Hepatocyte (in vitro differentiated cells): ENCODE data around the gene KDM8. TPM values are rescaled to one million over a fixed set of nuclear protein-coding genes. Genes with fewer than 3 reads are reported as not detected.
A peak's percentile ranks its signal among the peaks of the same experiment; 100 is the strongest.

ENCODE experiments used
- DNase-seq: peaks from one replicate; pipeline ENCODE4 v3.0.0-alpha.2; 2016; ENCODE audit warnings: low spot score
- H2AFZ ChIP-seq: fragments of 200-600 bp; sonication (generic); 2 replicates; pipeline ENCODE4 v1.6.0; 2016; ENCODE audit warnings: antibody characterized with exemption, mild to moderate bottlenecking
- H3K27ac ChIP-seq: fragments of 200-600 bp; sonication (generic); 2 replicates; pipeline ENCODE4 v1.5.1; 2016; ENCODE audit warnings: mild to moderate bottlenecking
- H3K27me3 ChIP-seq: fragments of 200-600 bp; sonication (generic); 2 replicates; pipeline ENCODE4 v1.6.1; 2016
- H3K36me3 ChIP-seq: fragments of 200-600 bp; sonication (generic); replicated peaks from 2 replicates; pipeline ENCODE4 v1.5.1; 2016; ENCODE audit warnings: low read depth; ENCODE audit not compliant: insufficient read depth
- H3K4me1 ChIP-seq: fragments of 200-600 bp; sonication (generic); 2 replicates; pipeline ENCODE4 v1.5.1; 2016; ENCODE audit warnings: mild to moderate bottlenecking, moderate library complexity; ENCODE audit not compliant: insufficient read depth
- H3K4me2 ChIP-seq: fragments of 200-600 bp; sonication (generic); 2 replicates; pipeline ENCODE4 v1.6.0; 2016
- H3K4me3 ChIP-seq: fragments of 200-600 bp; sonication (generic); 2 replicates; pipeline ENCODE4 v1.5.1; 2016; ENCODE audit warnings: mild to moderate bottlenecking
- H3K79me2 ChIP-seq: fragments of 200-600 bp; sonication (generic); 2 replicates; pipeline ENCODE4 v1.6.0; 2017; ENCODE audit warnings: mild to moderate bottlenecking
- H3K9me2 ChIP-seq: fragments of 200-600 bp; sonication (generic); replicated peaks from 2 replicates; pipeline ENCODE4 v1.6.0; 2017; ENCODE audit warnings: mild to moderate bottlenecking; ENCODE audit not compliant: insufficient read depth
- H3K9me3 ChIP-seq: fragments of 200-600 bp; sonication (generic); 2 replicates; pipeline ENCODE4 v1.5.1; 2016; ENCODE audit warnings: low read depth, mild to moderate bottlenecking
- H4K20me1 ChIP-seq: fragments of 200-600 bp; sonication (generic); 2 replicates; pipeline ENCODE4 v1.6.0; 2016; ENCODE audit warnings: mild to moderate bottlenecking; ENCODE audit not compliant: insufficient read depth, poor library complexity, severe bottlenecking
- EZH2 ChIP-seq: fragments of 200-600 bp; sonication (generic); IDR thresholded peaks from 2 replicates; pipeline ENCODE4 v1.6.1; 2016; ENCODE audit warnings: antibody characterized with exemption, mild to moderate bottlenecking, borderline replicate concordance
- EZH2phosphoT487 ChIP-seq: fragments of 200-600 bp; sonication (generic); IDR thresholded peaks from one replicate; pipeline ENCODE4 v1.6.1; 2018; ENCODE audit warnings: antibody characterized with exemption, mild to moderate bottlenecking, low read depth, moderate library complexity; ENCODE audit not compliant: unreplicated experiment, severe bottlenecking
- WGBS: methylation state at CpG from one replicate; pipeline ENCODE4 v1.1.6; 2016; ENCODE audit warnings: low lambda C conversion rate; ENCODE audit errors: missing lambda C conversion rate; 5-methylcytosine and 5-hydroxymethylcytosine counted together
- polyA plus RNA-seq: library from polyadenylated mRNA; unstranded; fragments of >200 nt; fragmentation: Nextera tagmentation; extraction: Ambion mirVana; gene quantifications from 2 replicates; pipeline ENCODE4 v1.2.1, GENCODE V29; 2016
- total RNA-seq: library from RNA; depleted of rRNA; stranded (reverse); fragments of >200 nt; gene quantifications from 2 replicates; pipeline ENCODE4 v1.2.3, GENCODE V29; 2014
- TF ChIP-seq, protein P1 (sequence below): fragments of 200-600 bp; sonication (generic); IDR thresholded peaks from 2 replicates; pipeline ENCODE4 v1.5.1; 2016; ENCODE audit warnings: antibody characterized with exemption, mild to moderate bottlenecking; ENCODE audit not compliant: poor library complexity

Gene KDM8
- total and polyA plus RNA-seq, 2 experiments from 2014 or later, result 7.2 to 9.7 TPM

DNA sequence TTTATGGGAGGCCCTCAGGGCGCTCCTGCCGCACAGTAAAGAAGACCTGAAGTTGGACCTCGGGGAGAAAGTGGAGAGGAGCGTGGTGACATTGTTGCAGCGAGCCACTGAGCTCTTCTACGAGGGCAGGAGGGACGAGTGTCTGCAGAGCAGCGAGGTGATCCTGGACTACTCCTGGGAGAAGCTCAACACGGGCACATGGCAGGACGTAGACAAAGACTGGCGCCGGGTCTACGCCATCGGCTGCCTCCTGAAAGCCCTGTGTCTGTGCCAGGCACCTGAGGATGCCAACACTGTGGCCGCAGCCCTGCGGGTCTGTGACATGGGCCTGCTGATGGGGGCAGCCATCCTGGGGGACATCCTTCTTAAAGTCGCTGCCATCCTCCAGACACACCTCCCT lies 6.8 kb downstream of the KDM8 start:
- TF ChIP-seq EZH2phosphoT487 (no peak), EZH2 (no peak)
- no peaks in the 10 kb centered on the region for H3K9me2 ChIP-seq
- 97% methylated on average over 17 of the region's 17 CpGs for WGBS

GRCh38 chr16:27211026-27211425 lies 7.7 kb downstream of the KDM8 start:
- no peaks in the 10 kb centered on the region for H3K27me3 ChIP-seq

More for the DNA sequence above, 6.8 kb downstream of the KDM8 start:
- Histone ChIP-seq H4K20me1 (no peaks in the 10 kb centered on the region), H3K79me2 (peaks cover 9% of the 10 kb centered on the region), H3K36me3 (no peaks in the 10 kb centered on the region), H2AFZ (no peak overlapping the region), H3K9me3 (no peaks in the 10 kb centered on the region), H3K4me1 (peaks cover 12% of the 10 kb centered on the region), H3K4me3 (no peak overlapping the region), H3K27ac (no peak overlapping the region), H3K27me3 (no peaks in the 10 kb centered on the region), H3K4me2 (no peak overlapping the region)
- DNase-seq, result no peak

GRCh38 chr16:27214084-27214961 lies 11.0 kb downstream of the KDM8 start:
- Histone ChIP-seq H2AFZ (no peak overlapping the region), H4K20me1 (no peaks in the 10 kb centered on the region), H3K4me1 (peaks cover under 1% of the 10 kb centered on the region), H3K27me3 (no peaks in the 10 kb centered on the region), H3K4me3 (no peak overlapping the region), H3K79me2 (no peaks in the 10 kb centered on the region), H3K9me3 (no peaks in the 10 kb centered on the region), H3K4me2 (peak overlapping the region; percentile 21), H3K27ac (peak overlapping the region; percentile 66), H3K9me2 (no peaks in the 10 kb centered on the region), H3K36me3 (no peaks in the 10 kb centered on the region)
- TF ChIP-seq, protein P1, sequence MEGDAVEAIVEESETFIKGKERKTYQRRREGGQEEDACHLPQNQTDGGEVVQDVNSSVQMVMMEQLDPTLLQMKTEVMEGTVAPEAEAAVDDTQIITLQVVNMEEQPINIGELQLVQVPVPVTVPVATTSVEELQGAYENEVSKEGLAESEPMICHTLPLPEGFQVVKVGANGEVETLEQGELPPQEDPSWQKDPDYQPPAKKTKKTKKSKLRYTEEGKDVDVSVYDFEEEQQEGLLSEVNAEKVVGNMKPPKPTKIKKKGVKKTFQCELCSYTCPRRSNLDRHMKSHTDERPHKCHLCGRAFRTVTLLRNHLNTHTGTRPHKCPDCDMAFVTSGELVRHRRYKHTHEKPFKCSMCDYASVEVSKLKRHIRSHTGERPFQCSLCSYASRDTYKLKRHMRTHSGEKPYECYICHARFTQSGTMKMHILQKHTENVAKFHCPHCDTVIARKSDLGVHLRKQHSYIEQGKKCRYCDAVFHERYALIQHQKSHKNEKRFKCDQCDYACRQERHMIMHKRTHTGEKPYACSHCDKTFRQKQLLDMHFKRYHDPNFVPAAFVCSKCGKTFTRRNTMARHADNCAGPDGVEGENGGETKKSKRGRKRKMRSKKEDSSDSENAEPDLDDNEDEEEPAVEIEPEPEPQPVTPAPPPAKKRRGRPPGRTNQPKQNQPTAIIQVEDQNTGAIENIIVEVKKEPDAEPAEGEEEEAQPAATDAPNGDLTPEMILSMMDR, result no peak
- TF ChIP-seq EZH2 (no peak), EZH2phosphoT487 (no peak)
- DNase-seq, result peak; percentile 67
- 87% methylated on average over 19 of the region's 19 CpGs for WGBS

More at GRCh38 chr16:27211026-27211425, 7.7 kb downstream of the KDM8 start:
- Histone ChIP-seq H3K4me1 (peaks cover 12% of the 10 kb centered on the region), H2AFZ (no peak overlapping the region), H3K36me3 (no peaks in the 10 kb centered on the region), H4K20me1 (no peaks in the 10 kb centered on the region), H3K9me3 (no peaks in the 10 kb centered on the region), H3K27ac (no peak overlapping the region), H3K4me2 (no peak overlapping the region), H3K4me3 (no peak overlapping the region), H3K9me2 (no peaks in the 10 kb centered on the region), H3K79me2 (peaks cover 2% of the 10 kb centered on the region)
- WGBS, result 95% methylated on average over 10 of the region's 10 CpGs
- TF ChIP-seq EZH2 (no peak), EZH2phosphoT487 (no peak)
- TF ChIP-seq, protein P1, result no peak
- no peak for DNase-seq

GRCh38 chr16:27215660-27216059 lies 12.3 kb downstream of the KDM8 start:
- Histone ChIP-seq H3K9me3 (no peaks in the 10 kb centered on the region), H3K9me2 (no peaks in the 10 kb centered on the region), H3K4me2 (no peak overlapping the region), H3K4me1 (no peaks in the 10 kb centered on the region), H2AFZ (no peak overlapping the region), H4K20me1 (no peaks in the 10 kb centered on the region), H3K36me3 (no peaks in the 10 kb centered on the region), H3K27ac (peak overlapping the region; percentile 65), H3K27me3 (no peaks in the 10 kb centered on the region), H3K79me2 (no peaks in the 10 kb centered on the region), H3K4me3 (no peak overlapping the region)
- no peak for TF ChIP-seq EZH2phosphoT487
- TF ChIP-seq, protein P1, result no peak
- TF ChIP-seq EZH2, result no peak
- 93% methylated on average over 7 of the region's 7 CpGs for WGBS
- DNase-seq, result no peak
